Measurements from ENCODE around the gene RMND1. TPM values are rescaled to one million over a fixed set of nuclear protein-coding genes. Genes with fewer than 3 reads are reported as not detected.
"Not testable (repeated sequence)": the region's sequence is repeated elsewhere in the genome, so short reads cannot be mapped to it uniquely, and the experiment has no call there.

The RMND1 gene
- total RNA-seq, 1 donor from 2014 or later = 44.0 TPM

DNA sequence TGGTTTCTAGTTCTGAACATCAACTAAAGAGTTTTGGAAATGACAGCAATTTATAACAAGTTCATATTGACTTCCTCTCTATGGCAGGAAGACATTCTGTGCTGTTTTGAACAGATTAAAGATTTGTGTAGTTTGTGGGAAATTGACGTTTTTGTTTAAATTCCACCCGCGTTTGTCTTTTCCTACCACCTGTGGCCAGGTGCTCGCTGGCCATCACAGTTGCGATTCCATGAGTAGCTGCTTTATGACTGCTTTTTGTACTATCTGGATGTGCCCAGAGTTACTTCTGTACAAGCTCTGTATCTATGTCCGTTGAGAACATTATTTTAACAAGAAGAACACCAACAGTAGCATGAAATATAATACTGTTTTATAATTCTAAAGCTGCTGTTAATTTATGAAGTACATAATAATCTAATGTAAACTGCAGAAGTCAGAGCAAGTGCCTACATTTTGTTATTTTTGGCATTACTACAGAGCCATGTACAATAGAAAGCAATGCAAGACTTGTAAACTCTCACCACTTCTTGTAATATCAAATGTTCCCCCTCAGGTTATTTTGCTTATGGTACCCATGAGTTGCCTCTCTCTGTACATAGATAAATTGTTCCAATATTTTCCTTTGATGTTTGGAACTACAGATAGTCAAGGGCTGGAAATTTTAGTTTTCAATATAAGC, 94.0 kb downstream of the RMND1 start:
- H3K4me1 Mint-ChIP-seq = no peaks in the 10 kb centered on the region
- H4K20me1 ChIP-seq (ENCODE audit: low read depth) = no peaks in the 10 kb centered on the region
- no peak for TF ChIP-seq EZH2phosphoT487 (IDR thresholded peaks at IDR 0.05)
- TF ChIP-seq, protein P1, sequence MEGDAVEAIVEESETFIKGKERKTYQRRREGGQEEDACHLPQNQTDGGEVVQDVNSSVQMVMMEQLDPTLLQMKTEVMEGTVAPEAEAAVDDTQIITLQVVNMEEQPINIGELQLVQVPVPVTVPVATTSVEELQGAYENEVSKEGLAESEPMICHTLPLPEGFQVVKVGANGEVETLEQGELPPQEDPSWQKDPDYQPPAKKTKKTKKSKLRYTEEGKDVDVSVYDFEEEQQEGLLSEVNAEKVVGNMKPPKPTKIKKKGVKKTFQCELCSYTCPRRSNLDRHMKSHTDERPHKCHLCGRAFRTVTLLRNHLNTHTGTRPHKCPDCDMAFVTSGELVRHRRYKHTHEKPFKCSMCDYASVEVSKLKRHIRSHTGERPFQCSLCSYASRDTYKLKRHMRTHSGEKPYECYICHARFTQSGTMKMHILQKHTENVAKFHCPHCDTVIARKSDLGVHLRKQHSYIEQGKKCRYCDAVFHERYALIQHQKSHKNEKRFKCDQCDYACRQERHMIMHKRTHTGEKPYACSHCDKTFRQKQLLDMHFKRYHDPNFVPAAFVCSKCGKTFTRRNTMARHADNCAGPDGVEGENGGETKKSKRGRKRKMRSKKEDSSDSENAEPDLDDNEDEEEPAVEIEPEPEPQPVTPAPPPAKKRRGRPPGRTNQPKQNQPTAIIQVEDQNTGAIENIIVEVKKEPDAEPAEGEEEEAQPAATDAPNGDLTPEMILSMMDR (IDR thresholded peaks at IDR 0.05) = no peak
- TF ChIP-seq EZH2 (IDR thresholded peaks at IDR 0.05) = no peak
- no peaks in the 10 kb centered on the region for H3K79me2 ChIP-seq (ENCODE audit: low read depth)
- H3K4me3 Mint-ChIP-seq = no peak overlapping the region
- no peak overlapping the region for H3K9ac ChIP-seq
- no peaks in the 10 kb centered on the region for H3K9me3 Mint-ChIP-seq
- no peaks in the 10 kb centered on the region for H3K9me3 ChIP-seq (ENCODE audit: low read depth)
- no peaks in the 10 kb centered on the region for H3F3A ChIP-seq (ENCODE audit: low read depth)
- H3K27ac Mint-ChIP-seq = no peak overlapping the region
- H3K4me2 ChIP-seq = no peak overlapping the region
- no peak for DNase-seq (ENCODE audit: low spot score)
- H3K27me3 ChIP-seq = no peaks in the 10 kb centered on the region
- H3K4me3 ChIP-seq = no peak overlapping the region
- H3K27me3 Mint-ChIP-seq (ENCODE audit: insufficient read depth, low read depth) = no peaks in the 10 kb centered on the region
- no peak overlapping the region for H2AFZ ChIP-seq (replicated peaks)
- H3K36me3 Mint-ChIP-seq = peaks cover 24% of the 10 kb centered on the region
- no peaks in the 10 kb centered on the region for H3K36me3 ChIP-seq
- H3K27ac ChIP-seq = no peak overlapping the region
- no peaks in the 10 kb centered on the region for H3K4me1 ChIP-seq

DNA sequence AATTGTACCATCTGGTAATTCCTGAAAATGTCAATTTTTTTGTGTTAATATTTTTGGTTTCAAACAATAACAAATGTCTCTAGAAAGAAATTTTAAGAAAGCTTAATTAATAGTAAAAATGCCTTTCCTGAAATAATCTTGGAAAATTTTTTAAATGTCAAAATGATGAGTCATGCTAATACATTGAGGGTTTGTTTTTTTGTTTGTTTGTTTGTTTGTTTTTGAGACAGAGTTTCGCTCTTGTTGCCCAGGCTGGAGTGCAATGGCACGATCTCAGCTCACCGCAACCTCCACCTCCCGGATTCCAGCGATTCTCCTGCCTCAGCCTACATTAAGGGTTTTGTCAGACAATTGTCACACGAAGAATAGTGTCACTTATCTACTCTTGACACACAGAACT, 94.9 kb downstream of the RMND1 start:
- not testable (repeated sequence) for H3K9me3 ChIP-seq (ENCODE audit: low read depth); H3K9me3 Mint-ChIP-seq; H3K4me1 Mint-ChIP-seq; H3K4me2 ChIP-seq; H3K27ac Mint-ChIP-seq; H4K20me1 ChIP-seq (ENCODE audit: low read depth); H3K4me3 Mint-ChIP-seq; H3K27ac ChIP-seq; H3K79me2 ChIP-seq (ENCODE audit: low read depth); H3K4me1 ChIP-seq; H3K27me3 ChIP-seq; DNase-seq (ENCODE audit: low spot score); H3K27me3 Mint-ChIP-seq (ENCODE audit: insufficient read depth, low read depth); H2AFZ ChIP-seq (replicated peaks); H3F3A ChIP-seq (ENCODE audit: low read depth); H3K36me3 ChIP-seq; H3K4me3 ChIP-seq; H3K9ac ChIP-seq
- peaks cover 21% of the 10 kb centered on the region for H3K36me3 Mint-ChIP-seq

Small RNA genes lying within 50 kb of the gene (small RNA-seq; reads per million reads assigned to genes)
- not detected for gene RF00019

Other genes starting within 250 kb of the RMND1 start
- 60.8 and 81.3 TPM in 2 replicates for gene AKAP12, start 212.2 kb downstream of the RMND1 start, total RNA-seq (ENCODE audit: low replicate concordance)
- 8.4 and 11.6 TPM in 2 replicates for gene ZBTB2, start 60.6 kb downstream of the RMND1 start, total RNA-seq (ENCODE audit: low replicate concordance)
- gene CCDC170, start 41.9 kb upstream of the RMND1 start, total RNA-seq (ENCODE audit: low replicate concordance) = 0.06 and 0.07 TPM in 2 replicates

Measured in neural progenitor cell (in vitro differentiated cells).